SK-N-SH treated with all-trans-retinoic acid at 6 μM for 48 hours (cell line): ENCODE measurements around the gene PDE4B.

ENCODE experiments used
- ARNTL ChIP-seq: fragments of 450-650 bp; formaldehyde crosslinking; IDR thresholded peaks from 2 replicates; pipeline ENCODE4 v1.5.0; 2020; ENCODE audit warnings: low read depth, mild to moderate bottlenecking, moderate library complexity, borderline replicate concordance
- CSDC2 ChIP-seq: fragments of 250-450 bp; sonication (Bioruptor Pico); IDR thresholded peaks from 2 replicates; pipeline ENCODE4 v1.5.0; 2020; ENCODE audit warnings: mild to moderate bottlenecking, moderate library complexity
- ESRRG ChIP-seq: fragments of 250-450 bp; sonication (Bioruptor Pico); IDR thresholded peaks from 2 replicates; pipeline ENCODE4 v1.6.1; 2021; ENCODE audit warnings: mild to moderate bottlenecking
- GLIS3 ChIP-seq: fragments of 250-450 bp; sonication (Bioruptor Pico); IDR thresholded peaks from 2 replicates; pipeline ENCODE4 v1.5.0; 2020; ENCODE audit warnings: mild to moderate bottlenecking, moderate library complexity
- ISL1 ChIP-seq: fragments of 250-450 bp; sonication (Bioruptor Pico); IDR thresholded peaks from 2 replicates; pipeline ENCODE4 v2.1.2; 2022; ENCODE audit warnings: mild to moderate bottlenecking, moderate library complexity
- POU6F1 ChIP-seq: fragments of 250-450 bp; sonication (Bioruptor Pico); IDR thresholded peaks from 2 replicates; pipeline ENCODE4 v1.8.0; 2021; ENCODE audit warnings: low read depth, mild to moderate bottlenecking, moderate library complexity, borderline replicate concordance
- RARB ChIP-seq: fragments of 250-450 bp; sonication (Bioruptor Pico); IDR thresholded peaks from 2 replicates; pipeline ENCODE4 v1.8.0; 2021; ENCODE audit warnings: mild to moderate bottlenecking, moderate library complexity
- TCF4 ChIP-seq: fragments of 250-450 bp; sonication (Bioruptor Pico); IDR thresholded peaks from 2 replicates; pipeline ENCODE4 v1.8.0; 2021; ENCODE audit warnings: mild to moderate bottlenecking, moderate library complexity, borderline replicate concordance
- ZFP3 ChIP-seq: fragments of 250-450 bp; sonication (Bioruptor Pico); IDR thresholded peaks from 2 replicates; pipeline ENCODE4 v1.5.0; 2020; ENCODE audit warnings: mild to moderate bottlenecking, moderate library complexity
- ZFP30 ChIP-seq: fragments of 450-650 bp; formaldehyde crosslinking; IDR thresholded peaks from 2 replicates; pipeline ENCODE4 v1.5.0; 2022; ENCODE audit warnings: mild to moderate bottlenecking, moderate library complexity
- ZNF565 ChIP-seq: fragments of 450-650 bp; formaldehyde crosslinking; conservative IDR thresholded peaks from 2 replicates; pipeline ENCODE4 v1.5.0; 2020; ENCODE audit warnings: low read depth, mild to moderate bottlenecking, moderate library complexity
- ZNF8 ChIP-seq: fragments of 450-650 bp; formaldehyde crosslinking; IDR thresholded peaks from 2 replicates; pipeline ENCODE4 v1.5.0; 2020; ENCODE audit warnings: mild to moderate bottlenecking, moderate library complexity
- TF ChIP-seq, protein P1 (sequence below): fragments of 250-450 bp; sonication (Bioruptor Pico); IDR thresholded peaks from 2 replicates; pipeline ENCODE4 v1.5.1; 2020; ENCODE audit warnings: low read depth, mild to moderate bottlenecking, moderate library complexity
- TF ChIP-seq, protein P2 (sequence below): fragments of 250-450 bp; sonication (Bioruptor Pico); IDR thresholded peaks from 2 replicates; pipeline ENCODE4 v1.8.0; 2020; ENCODE audit warnings: mild to moderate bottlenecking, moderate library complexity, borderline replicate concordance

DNA sequence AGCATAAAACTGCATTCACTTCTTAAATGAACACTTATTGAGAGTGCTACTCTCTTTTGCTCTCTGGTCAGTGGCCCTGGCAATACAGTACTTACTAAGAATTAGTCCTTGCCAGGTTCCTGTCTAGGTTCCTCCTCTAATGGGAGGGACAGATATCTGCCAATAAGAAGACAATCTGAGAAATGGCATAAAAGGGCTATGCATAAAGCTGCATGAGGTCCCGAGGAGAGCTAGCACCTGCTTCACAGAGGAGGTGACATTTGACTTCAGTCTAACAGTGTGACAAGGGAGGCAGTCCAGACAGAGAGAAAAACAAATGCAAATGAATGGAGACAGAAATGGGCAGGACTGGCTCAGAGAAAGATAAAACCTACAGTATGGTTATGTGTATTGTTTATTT is 384.1 kb downstream of the PDE4B start:
- TF ChIP-seq ZFP30: no peak
- TF ChIP-seq RARB: no peak
- no peak for TF ChIP-seq ZFP3 (CRISPR knock-in tag)
- TF ChIP-seq GLIS3 (CRISPR knock-in tag): no peak
- no peak for TF ChIP-seq ZNF565 (CRISPR knock-in tag)
- no peak for TF ChIP-seq ESRRG (CRISPR knock-in tag)
- no peak for TF ChIP-seq POU6F1 (CRISPR knock-in tag)
- no peak for TF ChIP-seq TCF4 (CRISPR knock-in tag)
- TF ChIP-seq ARNTL (CRISPR knock-in tag): no peak
- TF ChIP-seq ZNF8 (CRISPR knock-in tag): no peak
- TF ChIP-seq CSDC2 (CRISPR knock-in tag): no peak
- TF ChIP-seq ISL1 (CRISPR knock-in tag): no peak
- TF ChIP-seq, protein P1, sequence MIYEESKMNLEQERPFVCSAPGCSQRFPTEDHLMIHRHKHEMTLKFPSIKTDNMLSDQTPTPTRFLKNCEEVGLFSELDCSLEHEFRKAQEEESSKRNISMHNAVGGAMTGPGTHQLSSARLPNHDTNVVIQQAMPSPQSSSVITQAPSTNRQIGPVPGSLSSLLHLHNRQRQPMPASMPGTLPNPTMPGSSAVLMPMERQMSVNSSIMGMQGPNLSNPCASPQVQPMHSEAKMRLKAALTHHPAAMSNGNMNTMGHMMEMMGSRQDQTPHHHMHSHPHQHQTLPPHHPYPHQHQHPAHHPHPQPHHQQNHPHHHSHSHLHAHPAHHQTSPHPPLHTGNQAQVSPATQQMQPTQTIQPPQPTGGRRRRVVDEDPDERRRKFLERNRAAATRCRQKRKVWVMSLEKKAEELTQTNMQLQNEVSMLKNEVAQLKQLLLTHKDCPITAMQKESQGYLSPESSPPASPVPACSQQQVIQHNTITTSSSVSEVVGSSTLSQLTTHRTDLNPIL (CRISPR knock-in tag): no peak
- TF ChIP-seq, protein P2, sequence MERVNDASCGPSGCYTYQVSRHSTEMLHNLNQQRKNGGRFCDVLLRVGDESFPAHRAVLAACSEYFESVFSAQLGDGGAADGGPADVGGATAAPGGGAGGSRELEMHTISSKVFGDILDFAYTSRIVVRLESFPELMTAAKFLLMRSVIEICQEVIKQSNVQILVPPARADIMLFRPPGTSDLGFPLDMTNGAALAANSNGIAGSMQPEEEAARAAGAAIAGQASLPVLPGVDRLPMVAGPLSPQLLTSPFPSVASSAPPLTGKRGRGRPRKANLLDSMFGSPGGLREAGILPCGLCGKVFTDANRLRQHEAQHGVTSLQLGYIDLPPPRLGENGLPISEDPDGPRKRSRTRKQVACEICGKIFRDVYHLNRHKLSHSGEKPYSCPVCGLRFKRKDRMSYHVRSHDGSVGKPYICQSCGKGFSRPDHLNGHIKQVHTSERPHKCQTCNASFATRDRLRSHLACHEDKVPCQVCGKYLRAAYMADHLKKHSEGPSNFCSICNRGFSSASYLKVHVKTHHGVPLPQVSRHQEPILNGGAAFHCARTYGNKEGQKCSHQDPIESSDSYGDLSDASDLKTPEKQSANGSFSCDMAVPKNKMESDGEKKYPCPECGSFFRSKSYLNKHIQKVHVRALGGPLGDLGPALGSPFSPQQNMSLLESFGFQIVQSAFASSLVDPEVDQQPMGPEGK (CRISPR knock-in tag): no peak
